GM19099 (cell line): ENCODE results near the gene TRABD2A.

Experiments
- POLR2A ChIP-seq: IDR thresholded peaks from 3 replicates; pipeline ENCODE4 v1.6.1; 2011; ENCODE audit warnings: low read depth; ENCODE audit not compliant: insufficient read length; ENCODE audit errors: extremely low read depth

The TRABD2A gene

DNA sequence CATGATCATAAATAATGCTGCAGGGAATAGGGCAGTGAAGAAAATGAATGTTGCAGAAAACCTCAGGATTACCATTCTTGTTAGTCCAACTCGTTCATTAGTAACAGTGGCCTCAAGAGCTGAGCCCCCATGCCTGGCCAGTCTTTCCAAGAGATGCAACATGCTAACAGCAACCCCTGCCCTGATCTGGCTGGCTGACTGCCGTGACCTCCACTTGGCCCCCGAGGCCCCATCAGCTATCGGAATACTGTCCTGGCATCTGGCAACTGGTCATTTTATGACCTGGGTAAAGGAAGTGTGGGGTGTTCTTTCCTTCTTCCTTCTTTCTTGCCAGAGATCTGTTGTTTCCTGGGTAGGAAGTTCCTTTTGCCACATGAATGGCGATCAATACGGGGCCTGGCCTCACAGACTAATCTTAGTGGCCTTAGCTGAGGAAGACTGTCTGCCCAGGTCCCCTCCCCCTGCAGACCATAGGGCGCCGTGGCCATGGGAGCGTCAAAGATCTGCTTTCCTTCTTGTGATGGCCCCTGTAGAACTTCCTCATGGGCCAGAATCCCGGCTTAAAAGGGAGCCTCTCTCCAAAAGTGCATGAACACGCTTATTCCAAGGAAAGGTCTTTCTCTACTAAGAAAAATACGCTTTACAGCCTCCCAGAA lies 10.6 kb upstream of the TRABD2A start:
- TF ChIP-seq POLR2A, result no peak

DNA sequence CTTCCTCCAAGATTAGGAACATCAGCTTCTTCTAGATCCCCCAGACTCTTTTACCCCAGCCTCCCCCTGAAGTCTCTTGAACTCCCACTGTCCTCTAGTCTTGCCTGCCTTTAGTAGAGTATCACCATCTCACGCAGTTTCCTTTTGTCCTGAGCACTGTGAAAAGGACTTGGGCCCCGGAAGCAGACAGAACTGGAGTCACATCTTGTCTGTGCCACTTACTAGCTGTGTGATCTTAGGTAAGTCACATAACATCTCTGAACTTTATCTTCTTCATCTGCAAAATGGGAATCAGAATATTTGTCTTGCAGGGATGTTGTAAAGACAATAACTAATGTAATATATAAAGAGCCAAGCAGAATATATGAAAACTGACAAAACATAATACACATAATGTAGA lies 8.4 kb upstream of the TRABD2A start:
- no peak for TF ChIP-seq POLR2A

DNA sequence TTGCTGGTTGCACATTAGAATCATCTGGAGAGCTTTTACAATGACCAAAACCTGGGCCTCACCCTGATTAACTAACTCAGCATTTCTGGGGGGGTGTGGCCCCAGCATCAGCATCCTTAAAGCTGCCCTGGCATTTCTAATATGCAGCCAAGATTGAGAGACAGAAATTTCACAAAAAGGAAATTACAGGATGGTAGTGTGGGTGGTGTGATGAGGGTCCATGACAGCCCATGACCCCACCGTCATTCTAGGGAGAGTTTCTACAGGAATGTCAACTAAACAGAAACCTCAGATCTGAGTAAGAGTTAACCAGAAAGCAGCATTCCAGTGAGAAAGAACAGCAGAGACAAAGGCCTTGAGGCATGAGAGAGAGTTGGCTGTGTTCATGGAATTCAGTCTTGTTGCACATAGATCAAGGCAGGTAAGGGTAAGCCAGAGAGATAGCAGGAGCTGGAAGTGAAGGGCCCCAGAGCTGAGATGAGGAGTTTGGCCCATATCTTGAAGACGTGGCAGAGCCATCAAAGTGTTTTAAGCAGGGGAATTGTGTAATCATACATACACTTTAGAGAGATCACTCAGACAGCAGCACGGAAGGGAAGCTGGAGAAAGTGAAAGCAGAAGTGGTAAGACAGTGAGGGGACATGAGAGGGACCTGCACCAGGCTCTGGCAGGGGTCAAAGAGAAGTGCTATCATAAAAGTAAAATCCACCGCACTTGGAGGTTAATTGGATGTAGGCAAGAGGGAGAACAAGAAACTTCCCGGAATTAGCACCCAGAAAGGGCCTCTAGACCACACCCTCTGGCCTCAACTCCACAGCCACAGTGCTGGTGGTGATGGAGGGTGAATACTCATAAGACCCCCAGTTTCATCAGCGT lies 7.8 kb upstream of the TRABD2A start:
- TF ChIP-seq POLR2A, result peak; percentile 38

DNA sequence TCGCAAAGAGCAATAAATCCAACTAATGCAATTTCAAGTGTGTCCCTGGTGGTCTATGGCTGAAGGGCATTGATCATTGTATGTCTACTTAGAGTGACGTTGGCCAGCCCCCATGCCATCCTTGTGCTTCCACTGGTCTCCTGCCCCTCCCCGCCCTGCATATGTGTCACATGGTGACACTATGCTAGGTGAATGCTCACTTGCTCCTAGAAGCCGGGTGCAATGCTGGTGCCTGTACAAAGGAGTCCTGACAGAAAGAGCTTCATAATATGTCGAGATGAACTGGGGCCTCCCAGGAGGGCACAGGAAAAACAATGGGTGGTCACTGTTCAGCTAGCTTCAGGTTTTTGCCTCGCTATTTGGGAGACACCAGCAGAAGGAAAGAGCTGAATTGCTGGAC lies 5.9 kb upstream of the TRABD2A start:
- no peak for TF ChIP-seq POLR2A

DNA sequence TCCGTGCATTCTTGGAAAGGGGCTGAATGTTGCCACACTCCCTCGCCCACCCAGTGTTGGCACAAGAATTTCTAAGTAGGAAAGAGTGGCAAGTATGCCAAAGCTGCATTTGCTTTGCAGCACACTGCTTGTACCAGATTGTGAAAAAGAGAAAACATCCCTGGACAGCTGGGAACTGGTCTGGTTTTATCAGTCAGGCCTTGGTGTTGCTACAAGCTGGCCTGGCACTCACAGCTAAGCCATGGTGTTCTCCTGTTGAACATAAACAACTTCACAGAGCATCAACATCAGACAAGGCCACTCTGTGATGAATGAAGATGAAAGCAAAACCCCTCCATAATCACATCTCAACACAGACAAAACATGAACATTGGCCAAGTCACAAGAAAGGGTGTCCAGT lies 4.2 kb upstream of the TRABD2A start:
- TF ChIP-seq POLR2A, result no peak

DNA sequence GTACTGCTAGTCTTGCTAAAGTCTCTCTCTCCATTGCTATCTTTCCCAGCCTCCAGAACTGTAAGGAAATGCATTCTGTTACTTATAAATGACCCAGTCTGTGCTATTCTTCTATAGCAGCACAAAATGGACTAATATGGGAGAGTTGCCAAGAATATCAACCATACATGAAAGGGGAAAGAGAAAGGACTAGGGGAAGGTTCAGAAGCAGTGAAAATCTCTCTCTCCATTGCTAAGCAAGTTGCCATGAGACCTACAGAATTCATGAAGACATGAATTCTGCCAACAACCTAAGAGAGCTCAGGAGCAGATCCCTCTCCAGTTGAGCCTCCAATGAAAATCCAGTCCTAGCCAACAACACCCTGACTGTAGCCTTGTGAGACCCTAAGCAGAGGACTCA lies 3.6 kb upstream of the TRABD2A start:
- TF ChIP-seq POLR2A, result no peak

DNA sequence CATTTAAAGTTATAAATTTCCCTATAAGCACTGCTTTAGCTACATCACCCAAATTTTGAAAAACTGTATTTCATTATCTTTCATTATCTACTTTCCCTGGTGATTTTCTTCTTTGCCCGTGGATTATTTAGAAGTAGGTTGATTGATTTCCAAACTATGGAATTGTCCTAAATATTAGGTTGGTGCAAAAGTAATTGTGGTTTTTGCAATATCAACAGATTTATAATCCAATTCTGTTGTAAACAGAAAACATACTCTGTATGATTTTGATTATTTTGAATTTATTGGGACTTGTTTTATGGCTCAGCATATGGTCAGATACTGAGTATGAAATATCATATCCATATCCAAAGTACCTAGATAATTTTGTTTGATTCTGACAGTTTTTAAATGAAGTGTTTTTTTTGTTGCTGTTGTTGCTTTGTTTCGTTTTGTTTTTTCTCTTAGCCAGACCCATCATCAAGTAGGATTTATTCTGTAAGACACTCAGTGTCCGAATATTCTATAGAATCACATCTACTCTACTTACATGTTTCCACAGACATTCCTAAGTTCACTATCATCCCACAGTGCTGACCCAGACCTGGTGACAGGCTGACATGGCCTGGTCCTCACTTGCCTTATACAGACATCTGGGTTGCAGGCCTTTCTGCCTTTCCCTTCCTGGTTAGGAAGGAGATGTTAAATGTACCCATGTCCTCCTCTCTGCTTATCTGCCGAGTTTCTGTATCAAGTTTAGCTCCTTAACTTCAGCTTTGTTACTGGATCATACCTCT lies 2.1 kb upstream of the TRABD2A start:
- TF ChIP-seq POLR2A, result no peak

DNA sequence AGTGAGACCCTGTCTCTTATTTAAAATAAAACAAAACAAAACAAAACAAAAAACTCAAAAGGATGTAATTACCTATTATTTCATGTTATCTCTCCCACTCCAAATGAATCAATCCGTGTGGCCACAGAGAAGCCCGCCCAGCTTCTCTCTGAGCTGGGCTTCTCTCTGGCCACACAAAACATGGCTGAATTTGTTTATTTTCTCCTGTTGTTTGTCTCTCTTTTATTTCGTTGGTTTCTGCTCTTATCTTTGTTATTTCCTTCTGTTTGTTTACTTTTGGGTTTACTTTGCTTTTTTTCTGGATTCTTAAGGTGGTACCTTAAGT lies 1.5 kb upstream of the TRABD2A start:
- no peak for TF ChIP-seq POLR2A

DNA sequence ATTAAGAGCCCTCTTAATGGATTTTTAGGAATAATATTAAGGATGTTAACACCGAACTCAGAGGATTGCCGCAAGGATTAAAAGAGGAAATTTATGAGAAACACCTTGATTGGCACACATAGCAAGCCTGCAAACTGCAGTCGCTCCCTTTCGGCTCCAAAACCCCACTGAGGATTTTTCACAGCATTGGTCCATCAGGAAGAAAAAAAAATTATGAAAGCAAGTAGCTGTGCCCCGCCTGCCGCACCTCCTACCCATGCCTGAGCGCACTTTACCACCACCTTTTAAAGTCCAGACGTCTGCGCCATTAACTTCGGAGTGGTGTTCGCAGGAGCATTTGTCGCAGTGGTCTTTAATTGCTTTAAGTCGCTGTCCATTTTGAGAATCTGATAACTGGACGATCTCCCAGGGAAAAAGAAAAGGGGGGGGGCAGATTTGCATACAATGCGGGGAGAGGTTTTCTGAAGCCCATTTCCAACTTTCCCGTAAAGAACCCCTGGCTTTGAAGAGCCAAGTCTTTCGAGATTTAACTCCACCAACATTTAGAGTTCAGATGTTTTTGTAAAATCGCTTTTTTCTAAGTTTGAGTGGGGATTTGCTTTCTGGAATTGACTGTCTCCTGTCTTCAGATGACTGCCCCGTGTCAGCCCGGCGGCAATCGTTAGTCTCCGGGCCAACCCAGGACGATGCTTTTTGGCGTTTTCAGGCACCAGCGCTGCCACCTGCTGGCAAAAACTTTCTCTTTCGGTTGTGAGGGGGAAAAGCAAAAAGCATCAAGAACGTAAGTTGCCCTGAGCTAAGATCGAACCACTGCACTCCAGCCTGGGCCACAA lies 913 bp upstream of the TRABD2A start:
- no peak for TF ChIP-seq POLR2A

DNA sequence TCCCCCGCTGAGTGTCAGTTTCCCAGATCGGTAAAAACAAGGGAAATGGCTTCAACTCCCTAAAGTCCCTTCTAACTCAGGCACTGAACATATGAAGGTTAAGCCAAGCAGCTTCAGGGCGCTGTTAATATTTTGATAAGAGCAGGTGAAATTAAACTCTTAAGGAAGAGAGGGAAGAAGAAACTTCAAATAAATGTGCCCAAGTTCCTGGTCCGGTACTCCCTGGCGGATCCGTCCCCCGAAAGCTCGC lies 564 bp downstream of the TRABD2A start:
- no peak for TF ChIP-seq POLR2A

DNA sequence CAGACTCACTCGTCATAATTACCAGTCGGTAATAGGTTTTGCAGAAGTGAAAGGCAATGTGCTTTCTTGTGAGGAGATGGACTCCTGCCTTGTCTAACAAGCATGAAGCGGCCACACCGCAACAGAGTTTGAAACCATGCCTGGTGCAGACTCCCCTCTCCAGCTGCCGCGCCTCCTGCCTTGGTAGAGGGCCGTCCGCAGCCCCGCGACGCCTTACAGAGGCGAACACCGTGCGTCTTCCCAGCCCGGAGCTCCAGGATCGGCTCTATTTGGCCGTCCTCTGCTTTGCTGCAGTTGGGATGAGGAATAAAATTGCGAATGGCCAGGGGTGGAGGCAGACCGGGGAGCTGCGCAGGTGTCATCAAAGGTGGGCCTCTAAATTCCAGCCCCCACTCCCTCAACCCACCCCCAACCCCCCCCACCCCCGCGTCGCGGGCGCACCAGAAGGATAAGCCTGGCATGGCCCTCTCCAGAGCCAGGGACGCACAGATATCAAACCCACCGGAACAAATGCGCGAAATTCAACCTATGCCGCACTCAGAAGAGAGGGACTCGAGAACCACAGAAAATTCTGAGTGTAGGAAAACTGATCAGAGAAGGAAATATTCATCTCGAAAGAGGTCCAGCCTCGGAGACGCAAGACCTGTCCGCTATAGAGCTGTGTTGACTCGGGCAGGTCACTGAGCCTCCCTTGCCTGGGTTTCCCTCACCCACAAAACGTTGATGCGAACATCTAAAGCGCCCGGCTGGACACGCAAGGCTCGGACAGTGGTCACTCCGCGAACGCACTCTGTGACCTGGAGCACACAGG lies 1.1 kb downstream of the TRABD2A start:
- TF ChIP-seq POLR2A, result no peak

DNA sequence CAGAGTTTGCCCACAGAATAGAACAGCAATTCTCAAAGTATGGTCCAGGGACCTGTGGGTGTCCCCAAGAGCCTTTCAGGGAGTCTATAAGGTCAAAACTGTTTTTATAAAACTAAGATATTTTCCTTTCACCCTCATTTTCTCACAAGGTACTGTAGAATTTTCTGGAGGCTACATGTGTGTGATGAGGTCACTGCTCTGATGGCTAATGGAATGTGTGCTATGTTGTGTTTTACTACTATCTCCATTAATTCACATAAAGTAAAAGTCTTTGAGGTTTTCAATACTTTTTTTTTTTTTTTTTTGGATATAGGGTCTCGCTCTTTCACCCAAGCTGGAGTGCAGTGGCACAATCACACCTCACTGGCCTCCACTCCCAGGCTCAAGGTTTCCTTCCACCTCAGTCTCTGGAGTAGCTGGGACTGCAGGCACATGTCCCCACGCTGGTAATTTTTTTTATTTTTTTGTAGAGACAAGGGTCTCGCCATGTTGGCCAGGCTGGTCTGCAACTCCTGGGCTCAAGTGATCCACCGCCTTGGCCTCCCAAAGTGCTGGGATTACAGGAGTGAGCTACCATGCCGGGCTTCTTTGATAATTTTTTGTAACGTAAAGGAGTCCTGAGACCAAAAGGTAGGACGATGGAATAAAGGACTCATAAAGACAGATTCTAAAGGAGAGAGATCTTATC lies 1.8 kb downstream of the TRABD2A start:
- TF ChIP-seq POLR2A, result no peak

DNA sequence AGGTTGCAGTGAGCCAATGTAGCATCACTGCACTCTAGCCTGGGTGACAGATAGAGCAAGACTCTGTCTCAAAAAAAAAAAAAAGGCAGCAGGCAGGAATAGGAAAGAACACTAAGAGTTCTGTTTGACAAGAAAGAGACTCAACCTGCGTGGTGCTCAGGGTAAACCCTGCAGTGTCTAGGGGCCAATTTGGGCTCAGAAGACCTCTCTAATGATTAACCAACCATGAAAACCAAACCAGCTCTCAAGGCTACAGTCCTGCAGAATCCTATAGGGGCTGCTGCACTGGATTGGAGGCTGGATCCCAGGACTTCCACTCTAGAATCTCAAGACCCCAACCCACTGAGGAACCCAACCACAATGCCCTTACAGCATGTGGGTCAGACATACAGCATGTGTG lies 2.4 kb downstream of the TRABD2A start:
- TF ChIP-seq POLR2A, result no peak

DNA sequence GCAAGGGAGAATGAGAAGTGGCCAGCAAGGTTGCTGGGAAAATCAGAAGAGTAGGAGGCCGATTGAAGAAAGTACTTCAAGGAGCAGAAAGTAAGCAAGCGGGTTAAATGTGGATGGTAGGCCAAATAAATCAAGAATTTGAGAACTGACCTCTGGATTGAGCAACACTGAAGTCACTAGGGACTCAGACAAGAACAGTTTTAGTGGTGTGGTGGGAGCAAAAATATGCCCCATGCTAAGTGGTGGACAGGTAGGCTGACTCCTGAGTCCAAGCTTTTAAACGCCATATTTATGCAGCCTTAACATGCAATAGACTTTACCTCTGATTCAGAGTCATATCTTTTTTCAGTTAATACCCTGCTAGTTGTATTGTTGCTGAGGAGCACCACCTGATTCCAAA lies 4.5 kb downstream of the TRABD2A start:
- no peak for TF ChIP-seq POLR2A
